C4-2B (cell line): Measurements from ENCODE around the gene ARHGEF4.

Experiments
- ZFX ChIP-seq: fragments of 450-650 bp; IDR thresholded peaks from 2 replicates; pipeline ENCODE4 v1.6.1; 2017
- TF ChIP-seq, protein P1 (sequence below): fragments of 450-650 bp; conservative IDR thresholded peaks from 2 replicates; pipeline ENCODE4 v1.5.1; 2017; ENCODE audit warnings: mild to moderate bottlenecking

- TF ChIP-seq, protein P1, sequence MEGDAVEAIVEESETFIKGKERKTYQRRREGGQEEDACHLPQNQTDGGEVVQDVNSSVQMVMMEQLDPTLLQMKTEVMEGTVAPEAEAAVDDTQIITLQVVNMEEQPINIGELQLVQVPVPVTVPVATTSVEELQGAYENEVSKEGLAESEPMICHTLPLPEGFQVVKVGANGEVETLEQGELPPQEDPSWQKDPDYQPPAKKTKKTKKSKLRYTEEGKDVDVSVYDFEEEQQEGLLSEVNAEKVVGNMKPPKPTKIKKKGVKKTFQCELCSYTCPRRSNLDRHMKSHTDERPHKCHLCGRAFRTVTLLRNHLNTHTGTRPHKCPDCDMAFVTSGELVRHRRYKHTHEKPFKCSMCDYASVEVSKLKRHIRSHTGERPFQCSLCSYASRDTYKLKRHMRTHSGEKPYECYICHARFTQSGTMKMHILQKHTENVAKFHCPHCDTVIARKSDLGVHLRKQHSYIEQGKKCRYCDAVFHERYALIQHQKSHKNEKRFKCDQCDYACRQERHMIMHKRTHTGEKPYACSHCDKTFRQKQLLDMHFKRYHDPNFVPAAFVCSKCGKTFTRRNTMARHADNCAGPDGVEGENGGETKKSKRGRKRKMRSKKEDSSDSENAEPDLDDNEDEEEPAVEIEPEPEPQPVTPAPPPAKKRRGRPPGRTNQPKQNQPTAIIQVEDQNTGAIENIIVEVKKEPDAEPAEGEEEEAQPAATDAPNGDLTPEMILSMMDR, result no peak
- TF ChIP-seq ZFX, result no peak
Measured at GRCh38 chr2:130957915-130958314, 121.2 kb downstream of the ARHGEF4 start.
